ENCODE data around the gene NSG1. TPM values are rescaled to one million over a fixed set of nuclear protein-coding genes. Genes with fewer than 3 reads are reported as not detected.

NSG1 gene
- total RNA-seq, 1 experiment from 2014 or later: not detected

DNA sequence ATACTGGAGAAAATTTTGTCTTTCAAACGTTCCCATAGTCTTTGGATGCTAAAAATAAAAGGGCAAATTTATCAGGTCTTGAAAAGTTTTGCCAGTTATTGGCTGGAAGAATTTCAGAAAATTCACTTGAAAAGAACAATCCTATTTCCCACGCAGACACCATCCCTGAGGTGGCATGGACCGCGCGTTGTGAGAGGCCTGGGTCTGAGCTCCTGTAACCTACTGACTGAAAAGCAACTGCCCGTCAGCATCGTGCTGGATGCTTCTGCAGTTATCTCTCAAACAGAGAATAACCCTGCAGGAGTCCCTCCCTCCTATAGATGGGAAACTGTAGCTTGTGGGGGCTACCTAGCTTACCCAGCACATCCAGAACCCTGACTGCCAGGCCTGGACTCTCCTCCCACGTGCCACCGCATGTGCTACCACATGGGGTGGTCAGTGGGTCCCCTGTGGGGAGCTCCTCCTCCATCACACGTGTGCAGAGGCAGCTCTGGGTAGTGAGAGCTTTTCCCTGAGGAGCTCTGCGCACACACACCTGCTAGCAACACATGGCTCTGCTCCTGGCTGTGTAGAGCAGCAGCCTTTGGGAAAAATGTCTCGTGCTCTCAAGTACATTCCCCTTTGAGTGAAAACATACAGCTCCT lies 36.1 kb downstream of the NSG1 start:
- ChIA-PET CTCF (no interaction called here), POLR2A (ENCODE audit: unreplicated experiment) (interaction anchor here (0.6 kb wide), 1 partner anchor 152 kb away, joined by 4 read pairs; no protein-coding TSS in a partner anchor)
- TF ChIP-seq, protein P1, sequence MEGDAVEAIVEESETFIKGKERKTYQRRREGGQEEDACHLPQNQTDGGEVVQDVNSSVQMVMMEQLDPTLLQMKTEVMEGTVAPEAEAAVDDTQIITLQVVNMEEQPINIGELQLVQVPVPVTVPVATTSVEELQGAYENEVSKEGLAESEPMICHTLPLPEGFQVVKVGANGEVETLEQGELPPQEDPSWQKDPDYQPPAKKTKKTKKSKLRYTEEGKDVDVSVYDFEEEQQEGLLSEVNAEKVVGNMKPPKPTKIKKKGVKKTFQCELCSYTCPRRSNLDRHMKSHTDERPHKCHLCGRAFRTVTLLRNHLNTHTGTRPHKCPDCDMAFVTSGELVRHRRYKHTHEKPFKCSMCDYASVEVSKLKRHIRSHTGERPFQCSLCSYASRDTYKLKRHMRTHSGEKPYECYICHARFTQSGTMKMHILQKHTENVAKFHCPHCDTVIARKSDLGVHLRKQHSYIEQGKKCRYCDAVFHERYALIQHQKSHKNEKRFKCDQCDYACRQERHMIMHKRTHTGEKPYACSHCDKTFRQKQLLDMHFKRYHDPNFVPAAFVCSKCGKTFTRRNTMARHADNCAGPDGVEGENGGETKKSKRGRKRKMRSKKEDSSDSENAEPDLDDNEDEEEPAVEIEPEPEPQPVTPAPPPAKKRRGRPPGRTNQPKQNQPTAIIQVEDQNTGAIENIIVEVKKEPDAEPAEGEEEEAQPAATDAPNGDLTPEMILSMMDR (conservative IDR thresholded peaks at IDR 0.05): no peak
- no peak for TF ChIP-seq EZH2 (IDR thresholded peaks at IDR 0.05; ENCODE audit: low read depth)
- Histone ChIP-seq H3K4me3 (no peak overlapping the region), H2AFZ (no peak overlapping the region), H3K27me3 (ENCODE audit: insufficient read depth, low read depth) (no peaks in the 10 kb centered on the region), H3K9me2 (ENCODE audit: insufficient read depth) (no peaks in the 10 kb centered on the region), H3F3A (ENCODE audit: insufficient read depth, low read depth) (no peaks in the 10 kb centered on the region), H3K36me3 (ENCODE audit: low read depth) (no peaks in the 10 kb centered on the region), H3K4me1 (replicated peaks; ENCODE audit: insufficient read depth) (no peaks in the 10 kb centered on the region), H3K9me3 (ENCODE audit: insufficient read depth, low read depth) (no peaks in the 10 kb centered on the region), H3K4me2 (no peak overlapping the region), H4K20me1 (ENCODE audit: insufficient read depth) (no peaks in the 10 kb centered on the region), H3K79me2 (ENCODE audit: low read depth) (no peaks in the 10 kb centered on the region), H3K27ac (no peak overlapping the region)
- intact Hi-C loops (cut with micrococcal nuclease; ENCODE audit: unreplicated experiment): no loop called here
- no TSS peak for BruUV-seq (replicated peaks)
- DNase-seq: no peak

DNA sequence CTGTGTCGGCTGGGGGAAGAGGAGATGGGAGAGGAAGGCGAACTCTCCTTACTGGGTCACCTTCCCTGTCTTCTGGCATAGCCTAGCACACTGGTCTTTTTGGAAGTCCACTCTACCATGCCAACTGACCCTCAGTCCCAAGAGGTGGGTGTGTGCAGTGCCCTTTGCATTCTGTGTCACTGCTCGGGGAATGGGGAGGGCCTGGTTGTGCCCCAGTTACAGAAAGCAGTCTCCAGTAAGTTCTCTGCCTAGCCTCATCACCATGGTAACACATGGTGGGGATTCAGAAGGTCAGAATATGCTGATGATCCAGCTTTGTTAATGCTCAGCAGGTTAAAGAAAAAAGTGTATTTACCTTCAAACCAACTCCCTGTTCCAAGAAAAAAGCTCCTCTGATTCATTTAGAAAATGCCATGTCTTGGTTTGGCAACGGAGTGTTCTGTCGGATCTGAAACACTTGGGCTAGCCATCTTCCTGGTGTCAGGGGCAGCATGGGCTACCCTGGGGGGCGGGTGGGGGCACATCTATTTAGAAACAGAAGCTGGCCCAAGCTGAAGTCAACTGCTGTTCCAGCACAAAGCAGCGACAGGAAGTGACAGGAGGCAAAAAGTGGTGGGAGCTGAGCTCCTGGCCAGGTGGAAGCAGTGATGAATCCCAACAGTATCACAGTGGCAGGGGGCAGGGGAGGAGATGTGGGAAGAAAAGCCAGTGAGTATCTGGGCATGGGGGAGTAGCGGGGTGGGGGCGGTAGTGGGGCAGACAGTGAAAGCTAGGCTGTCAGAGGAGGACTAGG lies 37.0 kb downstream of the NSG1 start:
- Histone ChIP-seq H4K20me1 (ENCODE audit: insufficient read depth) (no peaks in the 10 kb centered on the region), H2AFZ (no peak overlapping the region), H3K27me3 (ENCODE audit: insufficient read depth, low read depth) (no peaks in the 10 kb centered on the region), H3K4me2 (no peak overlapping the region), H3K79me2 (ENCODE audit: low read depth) (no peaks in the 10 kb centered on the region), H3K4me1 (replicated peaks; ENCODE audit: insufficient read depth) (no peaks in the 10 kb centered on the region), H3K4me3 (no peak overlapping the region), H3K9me3 (ENCODE audit: insufficient read depth, low read depth) (no peaks in the 10 kb centered on the region), H3F3A (ENCODE audit: insufficient read depth, low read depth) (no peaks in the 10 kb centered on the region), H3K9me2 (ENCODE audit: insufficient read depth) (no peaks in the 10 kb centered on the region), H3K36me3 (ENCODE audit: low read depth) (no peaks in the 10 kb centered on the region), H3K27ac (no peak overlapping the region)
- BruUV-seq (replicated peaks): no TSS peak
- TF ChIP-seq EZH2 (IDR thresholded peaks at IDR 0.05; ENCODE audit: low read depth): no peak
- TF ChIP-seq, protein P1 (conservative IDR thresholded peaks at IDR 0.05): no peak
- CTCF ChIA-PET: no interaction called here
- POLR2A ChIA-PET (ENCODE audit: unreplicated experiment): no interaction called here
- DNase-seq: no peak
- intact Hi-C loops (cut with micrococcal nuclease; ENCODE audit: unreplicated experiment): no loop called here

DNA sequence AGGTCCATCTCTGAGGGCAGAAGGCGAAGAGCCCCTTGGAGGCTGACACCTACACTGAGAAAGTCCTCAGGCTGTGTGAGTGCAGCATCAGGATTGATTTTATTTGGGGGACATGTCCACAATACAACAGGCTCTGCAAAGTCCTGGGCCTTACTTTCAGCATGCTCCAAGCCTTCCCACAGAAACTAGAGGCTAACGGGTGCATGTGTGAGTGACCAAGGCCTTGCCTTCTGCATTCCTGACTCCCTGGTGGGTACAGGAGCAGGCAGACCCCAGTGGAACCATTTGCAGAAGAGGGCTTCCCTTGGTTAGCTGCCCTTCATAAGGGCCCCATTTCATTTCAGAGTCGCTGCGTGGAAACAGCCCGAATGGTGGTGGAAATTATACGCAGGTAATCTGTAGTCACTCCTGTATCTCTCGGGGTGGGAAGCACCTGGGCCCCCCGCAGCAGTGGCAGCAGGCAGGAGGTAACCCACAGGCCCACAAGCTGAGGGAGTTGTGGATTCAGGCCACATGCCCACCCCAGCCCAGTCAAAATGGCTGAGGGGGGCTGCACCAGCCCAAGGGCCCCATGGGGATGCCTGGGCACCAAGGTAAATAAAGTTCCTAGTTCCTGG lies 37.7 kb downstream of the NSG1 start:
- H3K9me3 ChIP-seq (ENCODE audit: insufficient read depth, low read depth): no peaks in the 10 kb centered on the region
- H2AFZ ChIP-seq: no peak overlapping the region
- no peak overlapping the region for H3K27ac ChIP-seq
- no peaks in the 10 kb centered on the region for H4K20me1 ChIP-seq (ENCODE audit: insufficient read depth)
- TF ChIP-seq, protein P1 (conservative IDR thresholded peaks at IDR 0.05): no peak
- TF ChIP-seq EZH2 (IDR thresholded peaks at IDR 0.05; ENCODE audit: low read depth): no peak
- no peaks in the 10 kb centered on the region for H3K9me2 ChIP-seq (ENCODE audit: insufficient read depth)
- no peak overlapping the region for H3K4me3 ChIP-seq
- intact Hi-C loops (cut with micrococcal nuclease; ENCODE audit: unreplicated experiment): no loop called here
- POLR2A ChIA-PET (ENCODE audit: unreplicated experiment): no interaction called here
- no peaks in the 10 kb centered on the region for H3K36me3 ChIP-seq (ENCODE audit: low read depth)
- no peak for DNase-seq
- no peaks in the 10 kb centered on the region for H3F3A ChIP-seq (ENCODE audit: insufficient read depth, low read depth)
- CTCF ChIA-PET: no interaction called here
- BruUV-seq (replicated peaks): no TSS peak
- no peaks in the 10 kb centered on the region for H3K4me1 ChIP-seq (replicated peaks; ENCODE audit: insufficient read depth)
- no peak overlapping the region for H3K4me2 ChIP-seq
- no peaks in the 10 kb centered on the region for H3K27me3 ChIP-seq (ENCODE audit: insufficient read depth, low read depth)
- H3K79me2 ChIP-seq (ENCODE audit: low read depth): no peaks in the 10 kb centered on the region
